ENCODE measurements around the gene FGG. TPM values are rescaled to one million over a fixed set of nuclear protein-coding genes. Genes with fewer than 3 reads are reported as not detected.

The FGG gene
- total and polyA plus RNA-seq, 2 of the 8 experiments (the other 6 are each of a cell fraction or from before 2014, with no cell fraction given) = not detected

- Histone ChIP-seq H2BK15ac (ENCODE audit: low read length) (no peak overlapping the region), H3K18ac (ENCODE audit: extremely low read depth, low read length) (no peak overlapping the region), H3K27me3 (replicated peaks in 1 of 4; ENCODE audit: control insufficient read depth in 3 of 4, extremely low read depth in 1 of 4, insufficient read depth in 3 of 4, low read length in 3 of 4) (no peaks in the 10 kb centered on the region), H3K9ac (replicated peaks in 1 of 4; ENCODE audit: extremely low read depth in 1 of 4, low read depth in 3 of 4, low read length in 3 of 4) (no peak overlapping the region), H3K23me2 (ENCODE audit: low read depth, low read length) (no peaks in the 10 kb centered on the region), H2AFZ (ENCODE audit: low read length) (peak overlapping the region; percentile 12; the same call in 1 of the 2 replicates), H3K4me3 (ENCODE audit: extremely low read depth in 1 of 4, insufficient read depth in 2 of 4, low read depth in 3 of 4, low read length in 4 of 4) (no peak overlapping the region), H3K79me2 (ENCODE audit: control insufficient read depth in 1 of 2, insufficient read depth in 2 of 2, low read length in 2 of 2) (no peaks in the 10 kb centered on the region), H3K4me2 (ENCODE audit: insufficient read depth in 1 of 2, low read depth in 2 of 2, low read length in 2 of 2) (no peak overlapping the region), H3K23ac (ENCODE audit: insufficient read length) (no peak overlapping the region), H2BK120ac (replicated peaks; ENCODE audit: low read depth, low read length) (no peak overlapping the region), H4K5ac (ENCODE audit: insufficient read length, low read depth, low read length) (no peak overlapping the region), H3K79me1 (ENCODE audit: low read depth, low read length) (no peaks in the 10 kb centered on the region), H3K4me1 (replicated peaks in 1 of 4; ENCODE audit: control insufficient read depth in 3 of 4, insufficient read depth in 4 of 4, low read length in 3 of 4) (0 out of 7 replicates have a peak, but pooled peaks cover 0 to 3% (median 0%) of the 10 kb centered on the region in 4 experiments), H3K9me3 (ENCODE audit: insufficient read depth in 2 of 2, low read depth in 1 of 2, low read length in 1 of 2) (no peaks in the 10 kb centered on the region), H4K8ac (ENCODE audit: extremely low read depth, insufficient read depth, low read length) (no peak overlapping the region), H4K20me1 (replicated peaks in 1 of 2; ENCODE audit: control insufficient read depth in 1 of 2, insufficient read depth in 2 of 2, low read length in 2 of 2) (no peaks in the 10 kb centered on the region), H2AK5ac (ENCODE audit: low read depth, low read length) (no peak overlapping the region), H3K56ac (replicated peaks; ENCODE audit: insufficient read length, low read depth, low read length) (no peak overlapping the region), H3K4ac (replicated peaks; ENCODE audit: insufficient read length, low read depth, low read length) (no peak overlapping the region), H3K36me3 (ENCODE audit: control insufficient read depth in 2 of 4, insufficient read depth in 4 of 4, low read length in 3 of 4) (no peaks in the 10 kb centered on the region), H2BK20ac (ENCODE audit: low read length) (no peak overlapping the region), H2BK5ac (ENCODE audit: low read depth, low read length) (no peak overlapping the region), H3K14ac (ENCODE audit: insufficient read length) (no peak overlapping the region), H2BK12ac (ENCODE audit: low read depth, low read length) (no peak overlapping the region), H4K91ac (replicated peaks; ENCODE audit: insufficient read length, low read length) (no peak overlapping the region), H3K27ac (ENCODE audit: low read depth, low read length) (no peak overlapping the region)
- DNase-seq (ENCODE audit: low read depth in 1 of 2, low spot score in 2 of 2) (no peak), FAIRE-seq (no peak)
- ChIA-PET CTCF (ENCODE audit: partially characterized antibody) (interaction anchor here (0.9 to 3.2 kb wide), 10 partner anchors 9 to 325 kb away, joined by 3 to 12 read pairs (median 4); partner anchors contain the start of gene FGG), POLR2A (ENCODE audit: partially characterized antibody) (no interaction called here)
- 94% methylated on average over 13 of the region's 13 CpGs; no CpG with 5 or more reads in 1 of the 2 experiments for WGBS, 2 experiments (ENCODE audit: extremely low coverage in 1 of 2, insufficient coverage in 1 of 2, insufficient read length in 1 of 2, insufficient replicate concordance in 2 of 2, low coverage in 1 of 2, low lambda C conversion rate in 2 of 2, missing lambda C conversion rate in 1 of 2)
- TF ChIP-seq KDM1A (IDR thresholded peaks at IDR 0.05; ENCODE audit: borderline replicate concordance, low read length) = no peak
- TF ChIP-seq TAF7 (optimal IDR thresholded peaks at IDR 0.05; ENCODE audit: borderline replicate concordance, low read depth, low read length) = no peak
- no peak for TF ChIP-seq CHD1 (IDR thresholded peaks at IDR 0.05; ENCODE audit: low read depth, low read length)
- no peak for TF ChIP-seq YY1 (IDR thresholded peaks at IDR 0.05; ENCODE audit: low read depth, low read length)
- no peak for TF ChIP-seq TEAD4 (IDR thresholded peaks at IDR 0.05; ENCODE audit: low read depth, low read length)
- TF ChIP-seq SIRT6 (IDR thresholded peaks at IDR 0.05; ENCODE audit: low read length) = no peak
- TF ChIP-seq JUND (IDR thresholded peaks at IDR 0.05; ENCODE audit: low read length) = no peak
- no peak for TF ChIP-seq GTF2F1 (IDR thresholded peaks at IDR 0.05; ENCODE audit: borderline replicate concordance, low read depth, low read length)
- no peak for TF ChIP-seq BCL11A (IDR thresholded peaks at IDR 0.05; ENCODE audit: low read depth in 2 of 2, low read length in 2 of 2)
- TF ChIP-seq, protein P1, sequence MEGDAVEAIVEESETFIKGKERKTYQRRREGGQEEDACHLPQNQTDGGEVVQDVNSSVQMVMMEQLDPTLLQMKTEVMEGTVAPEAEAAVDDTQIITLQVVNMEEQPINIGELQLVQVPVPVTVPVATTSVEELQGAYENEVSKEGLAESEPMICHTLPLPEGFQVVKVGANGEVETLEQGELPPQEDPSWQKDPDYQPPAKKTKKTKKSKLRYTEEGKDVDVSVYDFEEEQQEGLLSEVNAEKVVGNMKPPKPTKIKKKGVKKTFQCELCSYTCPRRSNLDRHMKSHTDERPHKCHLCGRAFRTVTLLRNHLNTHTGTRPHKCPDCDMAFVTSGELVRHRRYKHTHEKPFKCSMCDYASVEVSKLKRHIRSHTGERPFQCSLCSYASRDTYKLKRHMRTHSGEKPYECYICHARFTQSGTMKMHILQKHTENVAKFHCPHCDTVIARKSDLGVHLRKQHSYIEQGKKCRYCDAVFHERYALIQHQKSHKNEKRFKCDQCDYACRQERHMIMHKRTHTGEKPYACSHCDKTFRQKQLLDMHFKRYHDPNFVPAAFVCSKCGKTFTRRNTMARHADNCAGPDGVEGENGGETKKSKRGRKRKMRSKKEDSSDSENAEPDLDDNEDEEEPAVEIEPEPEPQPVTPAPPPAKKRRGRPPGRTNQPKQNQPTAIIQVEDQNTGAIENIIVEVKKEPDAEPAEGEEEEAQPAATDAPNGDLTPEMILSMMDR (IDR thresholded peaks at IDR 0.05; ENCODE audit: control extremely low read depth in 1 of 3, insufficient read depth in 1 of 3, low read depth in 1 of 3, low read length in 3 of 3) = no peak
These were observed 26.0 kb downstream of the FGG start for GRCh38 chr4:154586296-154587033.

Measured in H1 (cell line).